ENCODE results near the gene OLFML3. TPM values are rescaled to one million over a fixed set of nuclear protein-coding genes. Genes with fewer than 3 reads are reported as not detected.

OLFML3 gene
- total RNA-seq (2021): 171 and 176 TPM in 2 replicates
- long read RNA-seq, transcript OLFML3-201 (3 exons, 1,780 nt): major isoform, 835 of 909 reads
- long read RNA-seq, transcript OLFML3-204 (2 exons, 2,063 nt): minor isoform, 16 of 909 reads
- long read RNA-seq, partial matches to known transcripts: 15 of 909 reads
- long read RNA-seq, other reads (novel, unspliced or antisense): 38 of 909 reads

GRCh38 chr1:113978863-113979702, at the start of gene OLFML3:
Gene OLFML3 (plus strand): TSS chr1:113979474. CDS start chr1:113979517, 43 bp downstream.
- Histone ChIP-seq H3K14ac (ENCODE audit: insufficient read depth, low read length) (peak within 1 kb of the TSS; percentile 60), H3K9ac (ENCODE audit: extremely low read depth, insufficient read length, low read length) (no peak within 1 kb of the TSS), H2BK12ac (ENCODE audit: insufficient read length, low read depth, low read length) (no peak within 1 kb of the TSS), H4K8ac (replicated peaks; ENCODE audit: insufficient read length, low read depth, low read length) (no peak within 1 kb of the TSS), H3K4me2 (ENCODE audit: insufficient read depth, insufficient read length, low read length) (peak within 1 kb of the TSS; percentile 42), H3K23me2 (ENCODE audit: insufficient read length, low read depth, low read length, poor library complexity, severe bottlenecking) (peaks cover 10% of the 10 kb centered on the region), H3K27ac (ENCODE audit: insufficient read length, low read depth, low read length) (peak within 1 kb of the TSS; percentile 72), H2BK120ac (ENCODE audit: low read depth, low read length, poor library complexity, severe bottlenecking) (no peak within 1 kb of the TSS), H2BK20ac (ENCODE audit: low read depth, low read length, poor library complexity, severe bottlenecking) (no peak within 1 kb of the TSS), H4K91ac (ENCODE audit: insufficient read length, low read depth, low read length) (no peak within 1 kb of the TSS), H2BK15ac (ENCODE audit: low read depth, low read length) (no peak within 1 kb of the TSS), H2AFZ (ENCODE audit: low read length) (no peak within 1 kb of the TSS), H3T11ph (ENCODE audit: low read length) (no peak within 1 kb of the TSS), H2AK5ac (ENCODE audit: insufficient read length, low read length) (no peak within 1 kb of the TSS), H4K5ac (ENCODE audit: insufficient read length, low read depth, low read length) (no peak within 1 kb of the TSS), H3K4me1 (ENCODE audit: insufficient read depth, low read length) (peaks cover 17% of the 10 kb centered on the region), H3K18ac (ENCODE audit: insufficient read length, low read depth, low read length) (no peak within 1 kb of the TSS), H2BK5ac (ENCODE audit: insufficient read length, low read length) (peak within 1 kb of the TSS; percentile 57), H3K79me1 (ENCODE audit: insufficient read depth, low read depth, low read length, poor library complexity, severe bottlenecking) (peaks cover 6% of the 10 kb centered on the region), H4K20me1 (ENCODE audit: control insufficient read depth, insufficient read depth, insufficient read length) (no peaks in the 10 kb centered on the region), H3K9me3 (ENCODE audit: control insufficient read depth, low read depth, low read length) (no peaks in the 10 kb centered on the region), H3K4ac (ENCODE audit: low read depth, low read length) (no peak within 1 kb of the TSS), H3K23ac (ENCODE audit: insufficient read length, low read depth, low read length) (no peak within 1 kb of the TSS), H3K27me3 (ENCODE audit: insufficient read depth, low read length) (no peaks in the 10 kb centered on the region), H3K56ac (ENCODE audit: insufficient read length, low read depth, low read length) (no peak within 1 kb of the TSS), H3K79me2 (ENCODE audit: insufficient read depth, low read length) (peaks cover 6% of the 10 kb centered on the region; the same call in 1 of the 2 replicates)
- peaks cover 89 to 92% of the 10 kb centered on the region in 2 experiments for H3K4me1 Mint-ChIP-seq
- H3K9me3 Mint-ChIP-seq: no peaks in the 10 kb centered on the region; a peak in 1 of 5 replicates
- DNase-seq: peak; percentile 90
- H3K4me3 Mint-ChIP-seq: peak within 1 kb of the TSS; percentile 60 to 70
- WGBS (ENCODE audit: extremely low coverage, insufficient read length, low lambda C conversion rate): no CpG with 5 or more reads among the region's 13 CpGs
- peak within 1 kb of the TSS; percentile 85 to 98 (median 97) for H3K27ac Mint-ChIP-seq
- peak; percentile 82 for TF ChIP-seq CTCF (conservative IDR thresholded peaks at IDR 0.05)
- peaks cover 3% of the 10 kb centered on the region for H3K27me3 Mint-ChIP-seq (ENCODE audit: low read depth)
- peaks cover 22 to 47% (median 45%) of the 10 kb centered on the region in 3 experiments for H3K36me3 Mint-ChIP-seq (ENCODE audit: insufficient read depth in 1 of 3, low read depth in 3 of 3)

Measured in H9 (cell line).